Mesothelial cell of epicardium (in vitro differentiated cells): ENCODE data around the gene NR1I3. TPM values are rescaled to one million over a fixed set of nuclear protein-coding genes. Genes with fewer than 3 reads are reported as not detected.
"Not testable (repeated sequence)": the region's sequence is repeated elsewhere in the genome, so short reads cannot be mapped to it uniquely, and the experiment has no call there.

Source experiments
- DNase-seq, 2 experiments: peaks; one replicate each; pipeline ENCODE4 v3.0.0; 2021; ENCODE audit warnings: low spot score in 2 of 2; ENCODE audit not compliant: unreplicated experiment in 2 of 2
- H3K27ac Mint-ChIP-seq: 2 replicates; pipeline ENCODE4 v1.8.0; 2021; ENCODE audit warnings: mixed read lengths
- H3K27me3 Mint-ChIP-seq: 2 replicates; pipeline ENCODE4 v1.8.0; 2021; ENCODE audit warnings: low read depth, mixed read lengths
- H3K36me3 Mint-ChIP-seq: 2 replicates; pipeline ENCODE4 v1.8.0; 2021; ENCODE audit warnings: mixed read lengths
- H3K4me1 Mint-ChIP-seq: 2 replicates; pipeline ENCODE4 v1.8.0; 2021; ENCODE audit warnings: mixed read lengths
- H3K4me3 Mint-ChIP-seq: 2 replicates; pipeline ENCODE4 v1.8.0; 2021; ENCODE audit warnings: mild to moderate bottlenecking, moderate library complexity, mixed read lengths
- H3K9me3 Mint-ChIP-seq: 2 replicates; pipeline ENCODE4 v1.8.0; 2021; ENCODE audit warnings: mixed read lengths
- total RNA-seq: library from RNA; stranded (reverse); gene quantifications from 3 replicates; pipeline ENCODE4 v1.2.1, GENCODE V29; 2021
- TF ChIP-seq, protein P1 (sequence below): fragments of 200-600 bp; sonication (generic); IDR thresholded peaks from one replicate; pipeline ENCODE4 v1.5.0; 2021; ENCODE audit warnings: antibody characterized with exemption; ENCODE audit not compliant: unreplicated experiment

NR1I3 gene
- total RNA-seq, 1 donor from 2014 or later = not detected

DNA sequence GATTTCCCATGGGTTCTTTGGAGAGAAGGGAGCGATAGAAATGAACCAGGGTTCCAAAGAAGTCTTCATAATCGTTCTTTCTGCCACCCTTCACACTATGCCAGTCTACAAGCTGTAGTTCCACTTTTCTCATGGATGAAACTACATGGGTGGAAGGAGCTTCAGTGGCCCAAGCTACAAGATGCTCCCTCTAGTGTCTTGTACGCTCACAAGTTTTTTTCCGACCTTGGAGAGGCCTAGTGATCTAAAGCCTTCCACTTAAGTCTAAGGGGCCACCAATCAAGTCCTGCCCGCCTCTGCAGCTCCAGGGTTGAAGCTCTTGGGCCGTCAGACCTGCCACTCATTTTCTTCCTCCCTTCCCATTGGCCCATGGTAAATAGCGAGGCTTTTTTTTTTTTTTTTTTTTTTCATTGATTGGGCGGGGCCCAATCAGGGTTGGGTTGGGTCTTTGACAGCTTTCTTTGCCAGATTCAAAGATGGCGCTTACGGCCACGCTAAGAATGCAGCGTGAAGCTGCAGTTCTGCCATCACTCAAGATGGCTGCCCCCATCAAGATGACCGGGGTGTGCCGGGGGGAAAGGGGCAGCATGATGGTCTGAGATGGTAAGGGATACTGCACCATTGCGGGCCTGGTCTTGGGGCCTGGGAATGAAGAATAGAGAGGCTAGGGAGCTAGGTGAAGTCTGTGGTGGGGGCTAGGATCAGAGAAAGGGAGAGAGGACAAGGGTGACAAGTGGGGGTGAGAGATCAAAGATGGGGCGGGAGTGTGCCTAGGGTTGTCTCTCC lies 12.3 kb downstream of the NR1I3 start, which contains the start of gene TOMM40L:
TOMM40L (plus strand) TSS at position 527 of the 786 bp plus-strand sequence. CDS start 430 bp downstream, outside the sequence.
- DNase-seq = peak; percentile 68 to 81
- Mint-ChIP-seq H3K27me3 (no peaks in the 10 kb centered on the region), H3K4me3 (peak within 1 kb of the TSS; percentile 99), H3K9me3 (no peaks in the 10 kb centered on the region), H3K27ac (peak within 1 kb of the TSS; percentile 93), H3K4me1 (peaks cover 20% of the 10 kb centered on the region), H3K36me3 (peaks cover 4% of the 10 kb centered on the region)
- TF ChIP-seq, protein P1, sequence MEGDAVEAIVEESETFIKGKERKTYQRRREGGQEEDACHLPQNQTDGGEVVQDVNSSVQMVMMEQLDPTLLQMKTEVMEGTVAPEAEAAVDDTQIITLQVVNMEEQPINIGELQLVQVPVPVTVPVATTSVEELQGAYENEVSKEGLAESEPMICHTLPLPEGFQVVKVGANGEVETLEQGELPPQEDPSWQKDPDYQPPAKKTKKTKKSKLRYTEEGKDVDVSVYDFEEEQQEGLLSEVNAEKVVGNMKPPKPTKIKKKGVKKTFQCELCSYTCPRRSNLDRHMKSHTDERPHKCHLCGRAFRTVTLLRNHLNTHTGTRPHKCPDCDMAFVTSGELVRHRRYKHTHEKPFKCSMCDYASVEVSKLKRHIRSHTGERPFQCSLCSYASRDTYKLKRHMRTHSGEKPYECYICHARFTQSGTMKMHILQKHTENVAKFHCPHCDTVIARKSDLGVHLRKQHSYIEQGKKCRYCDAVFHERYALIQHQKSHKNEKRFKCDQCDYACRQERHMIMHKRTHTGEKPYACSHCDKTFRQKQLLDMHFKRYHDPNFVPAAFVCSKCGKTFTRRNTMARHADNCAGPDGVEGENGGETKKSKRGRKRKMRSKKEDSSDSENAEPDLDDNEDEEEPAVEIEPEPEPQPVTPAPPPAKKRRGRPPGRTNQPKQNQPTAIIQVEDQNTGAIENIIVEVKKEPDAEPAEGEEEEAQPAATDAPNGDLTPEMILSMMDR = no peak

DNA sequence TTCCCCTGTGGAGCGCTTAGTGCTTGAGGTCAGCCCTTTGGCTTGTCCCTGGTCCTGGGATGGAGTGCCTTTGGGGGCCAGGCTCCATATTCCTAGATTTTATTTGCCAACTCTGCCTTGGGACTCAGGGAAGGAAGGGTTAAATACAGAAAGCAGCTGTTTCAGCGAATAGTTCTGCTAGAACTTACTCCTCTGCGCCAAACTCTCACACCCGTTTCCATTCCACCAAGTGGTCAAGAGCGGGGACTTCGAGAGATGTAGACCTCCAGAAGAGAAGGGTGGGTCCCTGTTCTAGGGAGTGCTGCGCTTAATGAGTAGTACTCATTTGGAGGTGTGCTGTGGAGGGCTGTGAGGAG lies 12.8 kb downstream of the NR1I3 start:
- H3K27me3 Mint-ChIP-seq = no peaks in the 10 kb centered on the region
- peak overlapping the region; percentile 10 for H3K27ac Mint-ChIP-seq
- H3K4me3 Mint-ChIP-seq = peak overlapping the region; percentile 99
- no peaks in the 10 kb centered on the region for H3K9me3 Mint-ChIP-seq
- TF ChIP-seq, protein P1 = no peak
- peaks cover 4% of the 10 kb centered on the region for H3K36me3 Mint-ChIP-seq
- no peak for DNase-seq
- peaks cover 20% of the 10 kb centered on the region for H3K4me1 Mint-ChIP-seq

DNA sequence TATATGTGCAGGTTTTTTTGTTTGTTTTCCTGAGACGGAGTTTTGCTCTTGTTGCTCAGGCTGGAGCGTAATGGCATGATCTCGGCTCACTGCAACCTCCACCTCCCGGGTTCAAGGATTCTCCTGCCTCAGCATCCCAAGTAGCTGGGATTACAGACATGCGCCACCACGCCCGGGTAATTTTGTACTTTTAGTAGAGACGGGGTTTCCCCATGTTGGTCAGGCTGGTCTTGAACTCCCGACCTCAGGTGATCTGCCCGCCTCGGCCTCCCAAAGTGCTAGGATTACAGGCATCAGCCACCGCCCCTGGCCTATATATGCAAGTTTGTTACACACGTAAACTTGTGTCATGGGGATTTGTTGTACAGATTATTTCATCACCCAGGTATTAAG lies 13.3 kb downstream of the NR1I3 start:
- H3K27me3 Mint-ChIP-seq, H3K9me3 Mint-ChIP-seq, H3K36me3 Mint-ChIP-seq, H3K27ac Mint-ChIP-seq, DNase-seq, H3K4me3 Mint-ChIP-seq: not testable (repeated sequence)
- peaks cover 20% of the 10 kb centered on the region for H3K4me1 Mint-ChIP-seq

DNA sequence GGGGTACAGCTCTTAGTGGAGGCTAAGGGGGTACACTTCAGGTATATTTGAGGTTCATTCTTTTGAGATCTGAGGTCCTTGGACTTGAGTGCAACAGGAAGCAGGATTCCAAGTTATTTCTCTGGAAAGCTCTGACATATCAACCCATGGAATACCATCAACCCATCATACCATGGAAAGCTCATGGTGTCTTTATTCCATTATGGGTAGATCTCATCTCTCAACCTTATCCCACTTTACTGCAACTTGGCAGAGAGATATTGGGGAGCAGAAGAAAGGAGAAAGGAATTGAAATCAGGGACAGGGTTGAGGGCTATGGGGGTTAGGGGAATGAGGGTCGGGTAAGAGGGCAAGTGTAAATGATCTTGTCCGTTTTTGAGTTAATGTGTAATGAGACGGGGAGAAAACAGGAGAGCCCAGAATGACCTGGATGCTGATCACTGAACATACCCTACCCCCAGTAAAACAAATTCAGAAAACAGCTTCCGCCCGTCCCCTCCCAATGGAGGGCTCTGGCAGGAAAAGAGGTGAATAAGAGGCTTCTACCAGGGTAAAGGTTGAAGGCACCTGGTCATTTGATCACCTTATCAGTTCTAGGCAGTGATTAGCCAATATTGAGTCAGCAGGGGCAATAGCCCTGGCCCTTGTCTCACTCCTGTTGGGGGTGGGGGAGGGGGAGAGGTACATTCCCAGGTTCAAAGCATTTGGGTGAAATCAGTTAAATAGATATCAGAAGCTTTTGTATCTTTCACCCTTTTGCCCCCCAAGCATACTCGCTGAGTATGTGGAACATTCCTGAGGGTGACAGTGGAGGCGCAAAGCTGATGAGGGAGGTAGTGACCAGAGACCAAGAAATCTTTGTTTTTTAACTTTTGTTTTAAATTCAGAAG lies 14.0 kb downstream of the NR1I3 start:
- Mint-ChIP-seq H3K36me3 (peaks cover 4% of the 10 kb centered on the region), H3K4me3 (no peak overlapping the region), H3K27me3 (no peaks in the 10 kb centered on the region), H3K4me1 (peaks cover 20% of the 10 kb centered on the region), H3K9me3 (no peaks in the 10 kb centered on the region), H3K27ac (no peak overlapping the region)
- no peak for DNase-seq
- TF ChIP-seq, protein P1 = no peak

DNA sequence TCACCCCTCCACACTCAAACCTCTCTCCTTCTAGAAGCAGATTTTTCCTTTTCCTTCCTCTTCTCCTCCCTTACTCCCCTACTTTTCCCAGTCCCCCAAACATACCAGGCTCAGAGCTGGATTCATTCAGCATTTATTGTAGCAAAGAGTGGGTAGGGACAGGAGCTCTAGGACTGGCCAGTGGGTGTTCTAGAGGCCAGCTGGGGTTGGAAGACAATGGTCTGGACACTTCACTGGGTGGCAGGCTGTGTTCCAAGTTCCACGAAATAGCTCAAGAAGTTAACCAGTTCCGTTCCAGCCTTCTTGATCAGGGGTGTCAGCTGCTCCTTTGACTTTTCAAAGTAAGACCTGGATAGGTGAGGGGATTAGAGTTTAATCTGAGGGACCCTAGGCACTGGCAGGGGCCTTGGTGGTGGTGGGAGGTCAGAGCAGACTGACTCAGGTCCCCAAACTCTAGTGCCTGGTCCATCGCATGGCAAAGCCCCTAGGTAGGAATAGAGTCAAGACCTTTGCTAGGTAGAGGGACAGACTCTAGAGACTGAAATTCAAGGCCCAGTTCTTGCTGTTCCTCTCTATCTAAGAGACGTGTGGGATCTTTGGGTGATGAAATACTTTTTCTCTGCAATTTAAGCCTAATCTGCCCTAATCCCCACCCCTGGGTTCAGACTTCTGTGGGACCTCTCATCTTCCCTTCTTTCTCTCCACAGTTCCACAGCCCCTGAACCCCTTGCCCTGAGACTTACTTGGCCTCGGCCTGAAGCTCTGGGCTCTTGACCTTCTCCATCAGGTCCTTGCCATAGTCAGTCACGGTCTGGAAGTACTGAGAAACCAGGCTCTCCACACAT lies 15.6 kb downstream of the NR1I3 start:
- no peaks in the 10 kb centered on the region for H3K9me3 Mint-ChIP-seq
- H3K4me3 Mint-ChIP-seq = no peak overlapping the region
- no peaks in the 10 kb centered on the region for H3K36me3 Mint-ChIP-seq
- H3K27ac Mint-ChIP-seq = no peak overlapping the region
- DNase-seq = no peak
- H3K27me3 Mint-ChIP-seq = no peaks in the 10 kb centered on the region
- peaks cover 14% of the 10 kb centered on the region for H3K4me1 Mint-ChIP-seq
- TF ChIP-seq, protein P1 = no peak
